ENCODE measurements around the gene ADRA2A.

The ADRA2A gene

GRCh38 chr10:111076682-111077478 lies at the start of gene ADRA2A:
Gene ADRA2A, plus strand, starts transcription at chr10:111077029. Its CDS starts 968 bp downstream, at chr10:111077997.
- Histone ChIP-seq H3K27ac (no peak within 1 kb of the TSS), H2AFZ (peak within 1 kb of the TSS; percentile 48), H3K9ac (no peak within 1 kb of the TSS), H3K4me2 (ENCODE audit: low read length) (peak within 1 kb of the TSS; percentile 68), H3K79me2 (no peaks in the 10 kb centered on the region), H3K27me3 (ENCODE audit: control insufficient read depth, insufficient read depth, low read length) (no peaks in the 10 kb centered on the region), H3K4me1 (no peaks in the 10 kb centered on the region), H3K36me3 (ENCODE audit: control insufficient read depth, insufficient read depth, low read length) (no peaks in the 10 kb centered on the region), H3K9me3 (ENCODE audit: control insufficient read depth, low read length) (no peaks in the 10 kb centered on the region), H3K4me3 (ENCODE audit: low read depth, low read length) (peak within 1 kb of the TSS; percentile 45)
- TF ChIP-seq CTCF (IDR thresholded peaks at IDR 0.05) = no peak

- no peaks in the 10 kb centered on the region for H3K4me1 ChIP-seq
- H3K4me3 ChIP-seq (ENCODE audit: low read depth, low read length) = no peak overlapping the region
- no peaks in the 10 kb centered on the region for H3K79me2 ChIP-seq
- H3K36me3 ChIP-seq (ENCODE audit: control insufficient read depth, insufficient read depth, low read length) = no peaks in the 10 kb centered on the region
- no peak overlapping the region for H3K4me2 ChIP-seq (ENCODE audit: low read length)
- H3K9ac ChIP-seq = no peak overlapping the region
- no peak overlapping the region for H2AFZ ChIP-seq
- H3K27me3 ChIP-seq (ENCODE audit: control insufficient read depth, insufficient read depth, low read length) = no peaks in the 10 kb centered on the region
- H3K27ac ChIP-seq = no peak overlapping the region
- TF ChIP-seq CTCF (IDR thresholded peaks at IDR 0.05) = no peak
- H3K9me3 ChIP-seq (ENCODE audit: control insufficient read depth, low read length) = no peaks in the 10 kb centered on the region
Measured at GRCh38 chr10:111030042-111030750, 46.6 kb upstream of the ADRA2A start.

- Histone ChIP-seq H3K4me3 (ENCODE audit: low read depth, low read length) (no peak overlapping the region), H3K79me2 (no peaks in the 10 kb centered on the region), H3K4me2 (ENCODE audit: low read length) (no peak overlapping the region), H3K36me3 (ENCODE audit: control insufficient read depth, insufficient read depth, low read length) (no peaks in the 10 kb centered on the region), H3K27me3 (ENCODE audit: control insufficient read depth, insufficient read depth, low read length) (no peaks in the 10 kb centered on the region), H3K27ac (no peak overlapping the region), H3K4me1 (no peaks in the 10 kb centered on the region), H3K9me3 (ENCODE audit: control insufficient read depth, low read length) (no peaks in the 10 kb centered on the region), H2AFZ (no peak overlapping the region), H3K9ac (no peak overlapping the region)
- TF ChIP-seq CTCF (IDR thresholded peaks at IDR 0.05) = no peak
Measured at GRCh38 chr10:111034598-111035310, 42.1 kb upstream of the ADRA2A start.

GRCh38 chr10:111035542-111035941 lies 41.3 kb upstream of the ADRA2A start:
- no peak for TF ChIP-seq CTCF (IDR thresholded peaks at IDR 0.05)
- H3K9me3 ChIP-seq (ENCODE audit: control insufficient read depth, low read length) = no peaks in the 10 kb centered on the region
- H3K27me3 ChIP-seq (ENCODE audit: control insufficient read depth, insufficient read depth, low read length) = no peaks in the 10 kb centered on the region

More at GRCh38 chr10:111035542-111035941, 41.3 kb upstream of the ADRA2A start:
- no peak overlapping the region for H3K9ac ChIP-seq
- no peaks in the 10 kb centered on the region for H3K4me1 ChIP-seq
- H3K27ac ChIP-seq = no peak overlapping the region
- H2AFZ ChIP-seq = no peak overlapping the region
- H3K4me2 ChIP-seq (ENCODE audit: low read length) = no peak overlapping the region
- no peak overlapping the region for H3K4me3 ChIP-seq (ENCODE audit: low read depth, low read length)
- no peaks in the 10 kb centered on the region for H3K79me2 ChIP-seq
- no peaks in the 10 kb centered on the region for H3K36me3 ChIP-seq (ENCODE audit: control insufficient read depth, insufficient read depth, low read length)

All from parathyroid adenoma (tissue), 2 donors.